IMR-90 (cell line): ENCODE data around the gene ATG2A. TPM values are rescaled to one million over a fixed set of nuclear protein-coding genes. Genes with fewer than 3 reads are reported as not detected.

ENCODE experiments used
- ATAC-seq: fragments of 200-7000 bp; cut with Tn5 transposase; 2 replicates; pipeline ENCODE4 v1.9.1; 2020; ENCODE audit warnings: low read depth, mild to moderate bottlenecking, moderate library complexity
- BruUV-seq: library from RNA; stranded (reverse); fragments of 400-500 nt; replicated peaks from 2 replicates; lab custom pipeline; 2021; lab: Mats Ljungman, UMichigan
- CTCF ChIA-PET: fragments of 300-600 bp; formaldehyde crosslinking; extraction: SDS; loops from one replicate; lab custom pipeline; 2021; ENCODE audit warnings: antibody characterized with exemption; lab: Yijun Ruan, JAX
- POLR2A ChIA-PET: fragments of 300-600 bp; sonication (Branson Sonifier 250); formaldehyde crosslinking; loops from one replicate; lab custom pipeline; 2022; ENCODE audit warnings: antibody characterized with exemption; ENCODE audit not compliant: unreplicated experiment; lab: Charles Lee
- DNase-seq: peaks from one replicate; pipeline ENCODE4 v3.0.0; 2013
- H2AFZ ChIP-seq: replicated peaks from 2 replicates; pipeline ENCODE3; 2013; ENCODE audit warnings: low read length, mild to moderate bottlenecking; ENCODE audit not compliant: poor library complexity
- H2AK5ac ChIP-seq: 2 replicates; pipeline ENCODE4 v1.6.1; 2013; ENCODE audit warnings: low read depth, low read length, inconsistent platforms
- H2AK9ac ChIP-seq: replicated peaks from 2 replicates; pipeline ENCODE3; 2013; ENCODE audit warnings: mild to moderate bottlenecking, low read depth, low read length, moderate library complexity; ENCODE audit not compliant: poor library complexity
- H2BK120ac ChIP-seq: 2 replicates; pipeline ENCODE4 v1.6.1; 2013; ENCODE audit warnings: low read depth, low read length, inconsistent platforms
- H2BK15ac ChIP-seq: 3 replicates; pipeline ENCODE4 v1.6.1; 2013; ENCODE audit warnings: low read depth, low read length, inconsistent platforms
- H2BK20ac ChIP-seq: 2 replicates; pipeline ENCODE4 v1.6.1; 2013; ENCODE audit warnings: low read depth, mild to moderate bottlenecking, inconsistent platforms, low read length, moderate library complexity
- H2BK5ac ChIP-seq: 2 replicates; pipeline ENCODE4 v1.6.1; 2013; ENCODE audit warnings: mild to moderate bottlenecking, low read depth, low read length, inconsistent platforms; ENCODE audit not compliant: poor library complexity, severe bottlenecking
- H3K14ac ChIP-seq: replicated peaks from 2 replicates; pipeline ENCODE4 v1.6.1; 2013; ENCODE audit warnings: low read depth, low read length, inconsistent platforms
- H3K18ac ChIP-seq: 2 replicates; pipeline ENCODE4 v1.6.1; 2013; ENCODE audit warnings: low read depth, low read length, control low read depth
- H3K23ac ChIP-seq: 2 replicates; pipeline ENCODE4 v1.6.1; 2013; ENCODE audit warnings: low read depth, low read length, inconsistent platforms
- H3K27ac ChIP-seq: 2 replicates; pipeline ENCODE4 v1.5.1; 2013; ENCODE audit warnings: mild to moderate bottlenecking, control low read depth, low read length; ENCODE audit not compliant: insufficient read depth
- H3K27me3 ChIP-seq: 2 replicates; pipeline ENCODE4 v1.6.1; 2013; ENCODE audit warnings: low read length; ENCODE audit not compliant: control insufficient read depth, insufficient read depth
- H3K36me3 ChIP-seq: 2 replicates; pipeline ENCODE4 v1.6.1; 2013; ENCODE audit warnings: low read length, mixed read lengths; ENCODE audit not compliant: control insufficient read depth, insufficient read depth
- H3K4ac ChIP-seq: 2 replicates; pipeline ENCODE4 v1.6.1; 2013; ENCODE audit warnings: low read depth, low read length, inconsistent platforms
- H3K4me1 ChIP-seq: 2 replicates; pipeline ENCODE4 v1.6.1; 2013; ENCODE audit warnings: low read length, mixed read lengths; ENCODE audit not compliant: control insufficient read depth, insufficient read depth
- H3K4me2 ChIP-seq: 2 replicates; pipeline ENCODE4 v1.6.1; 2013; ENCODE audit warnings: low read depth, mild to moderate bottlenecking, control low read depth, low read length, moderate library complexity
- H3K4me3 ChIP-seq: 2 replicates; pipeline ENCODE4 v1.5.1; 2013; ENCODE audit warnings: low read depth, mild to moderate bottlenecking, control low read depth, low read length, moderate library complexity; ENCODE audit not compliant: insufficient read depth
- H3K56ac ChIP-seq: 2 replicates; pipeline ENCODE4 v1.6.1; 2013; ENCODE audit warnings: low read length, inconsistent platforms; ENCODE audit not compliant: insufficient read depth; ENCODE audit errors: extremely low read depth
- H3K79me1 ChIP-seq, 2 experiments: 2 replicates each; pipeline ENCODE4 v1.6.1; 2013; ENCODE audit warnings: low read length in 2 of 2, inconsistent platforms in 1 of 2, low read depth in 1 of 2
- H3K9ac ChIP-seq: 2 replicates; pipeline ENCODE4 v1.6.1; 2013; ENCODE audit warnings: low read depth, low read length, control low read depth
- H3K9me1 ChIP-seq: 2 replicates; pipeline ENCODE4 v1.6.1; 2013; ENCODE audit warnings: low read length, inconsistent platforms; ENCODE audit not compliant: insufficient read depth
- H3K9me3 ChIP-seq: 2 replicates; pipeline ENCODE4 v1.6.1; 2013; ENCODE audit warnings: low read length; ENCODE audit not compliant: control insufficient read depth, insufficient read depth
- H4K20me1 ChIP-seq: 2 replicates; pipeline ENCODE4 v1.6.1; 2013; ENCODE audit warnings: low read length, inconsistent platforms; ENCODE audit not compliant: insufficient read depth
- H4K5ac ChIP-seq: 2 replicates; pipeline ENCODE4 v1.6.1; 2013; ENCODE audit warnings: mild to moderate bottlenecking, low read depth, low read length, control low read depth
- H4K8ac ChIP-seq, 2 experiments: 2 replicates each; pipeline ENCODE4 v1.6.1; 2013; ENCODE audit warnings: low read depth in 2 of 2, low read length in 2 of 2, control low read depth in 1 of 2, inconsistent platforms in 1 of 2
- H4K91ac ChIP-seq: 2 replicates; pipeline ENCODE4 v1.6.1; 2013; ENCODE audit warnings: low read depth, low read length, inconsistent platforms; ENCODE audit not compliant: insufficient read depth
- BHLHE40 ChIP-seq: fragments of 150-350 bp; IDR thresholded peaks from 2 replicates; pipeline ENCODE4 v1.6.1; 2016; ENCODE audit warnings: mild to moderate bottlenecking, low read depth, low read length
- CEBPB ChIP-seq: IDR thresholded peaks from 2 replicates; pipeline ENCODE4 v1.6.1; 2012; ENCODE audit warnings: low read depth, low read length, improper control_type of control experiment
- CHD1 ChIP-seq: IDR thresholded peaks from 2 replicates; pipeline ENCODE4 v1.6.1; 2012; ENCODE audit warnings: low read depth, low read length, improper control_type of control experiment
- FOS ChIP-seq: fragments of 150-350 bp; IDR thresholded peaks from 2 replicates; pipeline ENCODE4 v1.6.1; 2016; ENCODE audit warnings: low read depth, low read length
- MAFK ChIP-seq: IDR thresholded peaks from 2 replicates; pipeline ENCODE4 v1.6.1; 2012; ENCODE audit warnings: low read depth, low read length, improper control_type of control experiment
- NFE2L2 ChIP-seq: fragments of 150-350 bp; IDR thresholded peaks from 2 replicates; pipeline ENCODE4 v1.6.1; 2016; ENCODE audit warnings: low read depth, mild to moderate bottlenecking, low read length
- RAD21 ChIP-seq: IDR thresholded peaks from 2 replicates; pipeline ENCODE4 v1.6.1; 2012; ENCODE audit warnings: low read length, improper control_type of control experiment
- WGBS, 2 experiments: methylation state at CpG; one replicate each; pipeline versions ENCODE4 v1.1.5 to v1.1.7; 2013; ENCODE audit warnings: missing lambda C conversion rate in 2 of 2; ENCODE audit not compliant: insufficient read length in 1 of 2; ENCODE audit errors: extremely low coverage in 2 of 2; 5-methylcytosine and 5-hydroxymethylcytosine counted together
- dilution Hi-C: fragments of 300-500 bp; cut with HindIII; formaldehyde crosslinking; loops from one replicate; pipeline ENCODE4 v1.14.3; 2018; ENCODE audit warnings: low sequenced_read_pairs; ENCODE audit not compliant: unreplicated experiment
- in situ Hi-C: fragments of 300-500 bp; cut with MboI; formaldehyde crosslinking; loops from 3 replicates; pipeline ENCODE4 v1.14.3; 2019; ENCODE audit warnings: low sequenced_read_pairs, inconsistent platforms, mixed read lengths
- intact Hi-C: fragments of 100-400 bp; cut with micrococcal nuclease; formaldehyde crosslinking; loops from 2 replicates; pipeline ENCODE4 v1.10.0; 2022
- polyA plus RNA-seq, 3 experiments: library from polyadenylated mRNA; depleted of rRNA; stranded (reverse); fragments of >200 nt; gene quantifications; 2 replicates each; pipeline ENCODE4 v1.2.3, GENCODE V29; 2012; ENCODE audit warnings: low replicate concordance in 1 of 3
- total RNA-seq: library from RNA; depleted of rRNA; stranded (reverse); fragments of >200 nt; gene quantifications from 2 replicates; pipeline ENCODE4 v1.2.3, GENCODE V29; 2012
- TF ChIP-seq, protein P1 (sequence below): conservative IDR thresholded peaks from 2 replicates; pipeline ENCODE4 v1.5.1; 2012; ENCODE audit warnings: mild to moderate bottlenecking, low read depth, low read length, improper control_type of control experiment

Gene ATG2A
- total and polyA plus RNA-seq, 2 of the 4 experiments (the other 2 are of a cell fraction) = 3.2 to 10.5 TPM

DNA sequence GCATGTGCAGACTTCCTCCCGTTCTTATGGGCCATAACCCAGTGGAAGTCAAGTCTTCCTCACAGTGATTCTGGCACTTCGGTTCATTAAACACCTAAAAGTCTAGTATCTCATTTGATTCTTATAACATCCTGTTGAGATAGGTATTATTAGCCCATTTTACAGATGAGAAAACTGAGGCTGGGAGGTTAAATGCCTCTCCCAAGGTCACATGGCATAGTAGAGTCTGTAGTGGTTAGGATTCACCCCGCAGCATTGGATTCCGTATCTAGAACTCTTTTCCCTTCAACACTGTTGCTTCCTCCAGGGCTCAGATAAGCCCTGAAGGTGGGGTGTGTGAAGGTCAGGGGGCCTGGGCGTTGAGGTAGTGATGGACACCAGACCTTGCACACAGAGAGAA lies 15.3 kb upstream of the ATG2A start:
- no peak overlapping the region for H3K27ac ChIP-seq
- no peak overlapping the region for H3K23ac ChIP-seq
- dilution Hi-C loops = no loop called here
- H2AFZ ChIP-seq = no peak overlapping the region
- H2BK20ac ChIP-seq = no peak overlapping the region
- H3K56ac ChIP-seq = no peak overlapping the region
- no peak overlapping the region for H2AK9ac ChIP-seq
- H3K9ac ChIP-seq = no peak overlapping the region
- in situ Hi-C loops = no loop called here
- ATAC-seq (no peak), DNase-seq (no peak)
- WGBS, 2 experiments = 60% methylated on average over 1 of the region's 5 CpGs; no CpG with 5 or more reads in 1 of the 2 experiments
- no TSS peak for BruUV-seq
- H2BK15ac ChIP-seq = no peak overlapping the region
- H2BK5ac ChIP-seq = no peak overlapping the region
- H3K9me1 ChIP-seq = no peaks in the 10 kb centered on the region
- H4K5ac ChIP-seq = no peak overlapping the region
- H4K8ac ChIP-seq = no peak overlapping the region
- H3K79me1 ChIP-seq = peaks cover 0 to 9% of the 10 kb centered on the region in 2 experiments; a peak in 1 of 4 replicates
- no peak overlapping the region for H3K18ac ChIP-seq
- H3K4me3 ChIP-seq = no peak overlapping the region
- TF ChIP-seq BHLHE40 (no peak), MAFK (no peak), CHD1 (no peak), NFE2L2 (no peak), RAD21 (no peak), FOS (no peak), CEBPB (no peak)
- TF ChIP-seq, protein P1, sequence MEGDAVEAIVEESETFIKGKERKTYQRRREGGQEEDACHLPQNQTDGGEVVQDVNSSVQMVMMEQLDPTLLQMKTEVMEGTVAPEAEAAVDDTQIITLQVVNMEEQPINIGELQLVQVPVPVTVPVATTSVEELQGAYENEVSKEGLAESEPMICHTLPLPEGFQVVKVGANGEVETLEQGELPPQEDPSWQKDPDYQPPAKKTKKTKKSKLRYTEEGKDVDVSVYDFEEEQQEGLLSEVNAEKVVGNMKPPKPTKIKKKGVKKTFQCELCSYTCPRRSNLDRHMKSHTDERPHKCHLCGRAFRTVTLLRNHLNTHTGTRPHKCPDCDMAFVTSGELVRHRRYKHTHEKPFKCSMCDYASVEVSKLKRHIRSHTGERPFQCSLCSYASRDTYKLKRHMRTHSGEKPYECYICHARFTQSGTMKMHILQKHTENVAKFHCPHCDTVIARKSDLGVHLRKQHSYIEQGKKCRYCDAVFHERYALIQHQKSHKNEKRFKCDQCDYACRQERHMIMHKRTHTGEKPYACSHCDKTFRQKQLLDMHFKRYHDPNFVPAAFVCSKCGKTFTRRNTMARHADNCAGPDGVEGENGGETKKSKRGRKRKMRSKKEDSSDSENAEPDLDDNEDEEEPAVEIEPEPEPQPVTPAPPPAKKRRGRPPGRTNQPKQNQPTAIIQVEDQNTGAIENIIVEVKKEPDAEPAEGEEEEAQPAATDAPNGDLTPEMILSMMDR = no peak
- no peaks in the 10 kb centered on the region for H3K4me1 ChIP-seq
- ChIA-PET CTCF (no interaction called here), POLR2A (no interaction called here)
- no peak overlapping the region for H3K4me2 ChIP-seq
- H4K91ac ChIP-seq = no peak overlapping the region
- H3K9me3 ChIP-seq = no peaks in the 10 kb centered on the region
- H4K20me1 ChIP-seq = peaks cover 5% of the 10 kb centered on the region; the same call in 1 of the 2 replicates
- no peak overlapping the region for H2BK120ac ChIP-seq
- H3K36me3 ChIP-seq = peaks cover 55% of the 10 kb centered on the region
- no peak overlapping the region for H3K14ac ChIP-seq
- no peak overlapping the region for H3K4ac ChIP-seq
- intact Hi-C loops = no loop called here
- no peaks in the 10 kb centered on the region for H3K27me3 ChIP-seq
- H2AK5ac ChIP-seq = no peak overlapping the region
